Hepatic stellate cell (primary cell): ENCODE data around the gene GNB1L.
"Not testable (repeated sequence)": the region's sequence is repeated elsewhere in the genome, so short reads cannot be mapped to it uniquely, and the experiment has no call there.

Experiments used
- DNase-seq: peaks from one replicate; pipeline ENCODE4 v3.0.0; 2011; ENCODE audit warnings: low spot score

GNB1L gene

DNA sequence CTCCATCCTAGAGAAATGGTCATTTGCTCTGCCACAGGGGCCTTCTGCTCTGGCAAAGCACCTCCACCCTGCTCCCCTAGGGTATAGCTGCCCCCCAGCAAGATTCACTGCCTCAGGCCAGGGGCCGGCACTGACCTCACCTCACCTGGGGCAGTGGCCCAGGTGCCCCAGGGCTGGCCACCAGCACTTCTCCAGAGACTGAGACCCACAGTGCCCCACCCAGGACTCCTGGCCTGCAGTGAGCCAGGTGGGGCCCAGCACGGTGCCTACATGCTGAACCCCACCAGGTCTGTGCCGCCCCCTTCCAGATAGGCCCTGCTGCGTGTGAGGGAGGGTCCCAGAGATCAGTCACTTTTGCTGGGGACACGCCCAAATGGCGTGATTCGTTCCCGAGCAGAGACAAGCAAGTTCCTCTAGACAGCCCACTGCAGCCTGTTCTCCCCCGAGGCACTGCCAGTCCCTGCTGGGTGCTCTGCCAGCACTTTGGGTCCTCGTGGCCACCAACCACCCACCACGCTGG, 10.8 kb downstream of the GNB1L start:
- no peak for DNase-seq

DNA sequence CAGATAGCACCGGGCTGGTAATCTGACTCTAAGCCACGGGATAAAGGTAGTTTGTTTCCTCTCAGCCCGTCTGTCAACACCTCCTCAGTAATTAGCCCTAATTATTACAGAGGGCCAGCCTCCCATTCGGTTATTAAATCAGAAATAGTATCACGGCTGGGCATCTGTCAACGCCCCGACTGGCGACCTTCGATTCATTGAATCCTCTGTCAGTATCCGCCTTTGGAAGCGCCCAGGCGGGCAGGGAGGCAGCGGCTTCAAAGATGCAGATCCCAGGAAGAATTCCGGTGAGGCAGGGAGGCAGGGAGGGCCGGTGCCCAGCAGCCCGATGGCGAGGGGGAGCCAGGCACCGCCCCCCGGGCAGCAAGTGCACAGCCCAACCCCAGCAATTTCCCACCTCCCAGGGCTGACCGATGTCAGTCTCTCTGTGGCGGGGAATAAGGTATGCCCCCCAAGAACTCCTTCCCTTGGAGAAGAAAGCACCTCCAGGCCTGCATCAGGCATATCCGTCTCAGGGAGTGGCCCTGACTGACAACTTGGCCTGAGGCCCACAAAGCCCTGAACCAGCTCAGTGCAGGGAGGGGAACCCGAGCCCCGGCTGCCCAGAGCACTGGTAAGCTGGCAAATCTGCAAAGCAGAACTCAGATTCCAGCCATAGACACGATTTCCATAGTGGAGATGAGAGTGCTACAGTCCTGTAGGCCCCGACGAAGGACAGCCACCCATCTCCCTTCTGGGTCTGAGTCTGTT, 11.4 kb downstream of the GNB1L start:
- no peak for DNase-seq

DNA sequence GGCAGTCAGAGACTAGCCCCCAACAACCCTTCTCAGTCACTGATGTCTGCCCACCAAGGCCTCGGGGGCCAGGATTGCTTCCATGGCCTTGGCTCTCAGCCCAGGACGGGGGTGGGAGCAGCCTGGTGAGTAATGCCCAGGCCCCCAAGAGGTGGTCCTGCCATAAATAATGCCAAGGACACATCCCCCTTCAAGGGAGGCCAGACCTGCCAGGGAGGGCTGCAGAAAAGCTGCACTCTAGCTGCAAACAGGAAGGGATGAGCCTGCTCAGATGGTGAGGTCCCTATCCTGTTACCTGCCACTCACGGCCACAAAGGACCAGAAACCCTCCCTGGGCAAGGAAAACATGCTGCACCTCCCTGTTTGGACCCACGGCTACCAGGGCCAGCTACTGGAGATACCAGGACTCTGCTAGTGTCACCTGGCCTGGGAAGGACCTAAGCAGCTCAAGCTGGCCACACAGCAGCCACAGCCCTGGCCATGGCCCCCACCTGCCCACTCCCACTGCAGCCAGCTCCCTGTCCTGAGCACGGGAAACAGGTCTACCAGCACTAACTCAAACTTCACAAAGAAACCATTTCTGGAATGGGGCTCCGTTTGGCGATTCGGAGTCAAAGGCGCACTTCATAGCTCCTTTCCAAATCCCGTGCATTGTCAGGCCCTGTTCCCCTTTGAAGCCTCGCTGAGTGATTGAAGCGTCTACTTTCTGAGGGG, 12.1 kb downstream of the GNB1L start:
- DNase-seq, result no peak

DNA sequence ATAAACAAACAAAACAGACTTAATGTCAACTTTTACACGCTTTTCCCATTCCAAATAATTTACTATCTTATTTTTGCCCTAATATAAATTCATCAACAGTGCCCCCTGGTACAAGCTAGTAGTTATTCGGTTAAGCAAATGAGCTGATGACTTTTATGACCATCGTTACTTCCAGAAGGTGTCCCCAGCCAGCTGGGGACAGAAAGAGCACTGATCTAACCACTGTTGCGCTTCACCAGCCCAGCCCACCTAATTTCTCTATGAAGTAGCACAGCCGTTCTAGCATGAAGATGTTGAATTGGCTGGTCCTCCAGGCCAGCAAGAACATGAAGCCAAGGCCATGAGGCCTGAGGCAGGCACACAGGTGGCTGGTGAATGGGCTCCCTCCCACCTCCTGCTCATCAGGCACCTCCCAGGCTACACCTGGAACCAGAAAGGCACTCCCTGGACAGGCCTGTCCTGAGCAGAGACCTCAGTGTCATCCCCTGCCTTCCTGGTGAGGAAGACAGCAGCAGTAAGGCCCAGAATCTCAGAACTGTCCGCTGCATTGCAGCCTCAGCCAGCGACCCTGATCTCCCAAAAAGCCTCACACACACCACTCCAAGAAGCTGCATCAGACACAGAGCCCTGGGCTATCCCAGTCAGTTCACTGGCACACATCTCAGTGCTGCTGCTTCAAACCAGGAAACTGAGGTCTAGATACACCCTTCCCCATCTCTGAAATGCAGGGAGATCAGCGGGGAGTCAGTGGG, 12.9 kb downstream of the GNB1L start:
- DNase-seq, result no peak

DNA sequence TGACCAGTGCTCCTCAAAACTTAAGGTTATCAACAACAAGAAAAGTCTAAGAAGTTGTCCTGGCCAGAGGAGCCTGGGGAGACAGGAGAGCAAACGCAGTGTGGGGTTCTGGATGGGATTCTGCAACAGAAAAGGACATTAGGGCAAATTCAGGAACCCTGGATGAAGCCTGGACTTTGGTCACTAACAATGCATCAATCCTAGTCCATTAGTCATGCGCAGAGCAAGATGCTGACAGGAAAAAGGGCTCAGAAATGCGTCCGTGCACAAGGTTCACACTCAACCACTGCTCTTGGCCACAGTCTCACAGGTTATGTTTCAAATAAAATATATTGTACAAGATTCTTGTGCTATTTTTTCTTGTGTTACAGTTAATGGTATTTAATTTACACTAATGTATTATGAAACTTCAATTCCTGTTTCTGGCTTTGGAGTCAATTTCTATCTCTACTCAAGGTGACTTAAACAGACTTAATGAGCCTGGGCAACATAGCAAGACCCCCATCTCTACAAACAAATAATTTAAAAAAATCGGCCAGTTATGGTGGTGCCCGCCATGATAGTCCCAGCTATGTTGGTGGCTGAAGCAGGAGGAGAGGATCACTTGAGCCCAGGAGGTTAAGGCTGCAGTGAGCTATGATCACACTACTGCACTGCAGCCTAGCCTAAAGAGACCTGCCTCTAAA, 13.6 kb downstream of the GNB1L start:
- DNase-seq, result no peak

DNA sequence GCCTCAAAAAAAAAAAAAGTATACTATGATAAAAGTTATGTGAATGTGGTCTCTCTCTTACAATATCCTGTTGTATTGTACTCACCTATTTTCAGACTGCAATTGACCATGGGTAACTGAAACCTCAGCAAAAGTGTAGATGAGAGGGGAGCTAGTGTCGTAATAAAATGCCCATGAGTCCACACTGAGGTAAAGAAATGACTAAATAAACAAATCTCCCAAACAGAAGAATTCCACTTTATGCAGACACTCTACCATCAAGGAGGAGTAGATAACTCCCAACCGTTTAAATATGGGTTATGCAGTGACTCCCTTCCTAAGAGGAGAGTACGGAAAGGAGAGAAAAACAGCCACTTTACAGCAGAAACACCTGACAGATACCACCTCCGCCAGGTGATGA, 14.6 kb downstream of the GNB1L start:
- DNase-seq, result no peak

DNA sequence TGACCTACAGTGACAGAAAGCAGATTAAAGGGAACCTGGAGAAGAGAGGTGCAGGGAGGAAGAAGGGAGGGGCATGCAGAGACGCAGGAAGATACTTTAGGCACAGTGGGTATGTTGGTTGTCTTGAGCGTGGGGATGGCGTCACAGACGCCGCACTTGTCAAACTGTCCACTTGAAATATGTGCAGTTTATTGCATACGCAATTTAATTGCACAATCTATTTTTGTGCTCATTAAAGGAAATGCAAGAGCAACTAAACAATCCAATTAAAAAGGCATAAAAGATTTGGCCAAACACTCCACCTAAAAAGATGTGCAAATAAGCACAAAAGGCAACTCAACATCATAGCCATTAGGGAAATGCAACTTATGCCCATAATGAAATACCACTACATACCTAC, 16.8 kb downstream of the GNB1L start:
- no peak for DNase-seq

DNA sequence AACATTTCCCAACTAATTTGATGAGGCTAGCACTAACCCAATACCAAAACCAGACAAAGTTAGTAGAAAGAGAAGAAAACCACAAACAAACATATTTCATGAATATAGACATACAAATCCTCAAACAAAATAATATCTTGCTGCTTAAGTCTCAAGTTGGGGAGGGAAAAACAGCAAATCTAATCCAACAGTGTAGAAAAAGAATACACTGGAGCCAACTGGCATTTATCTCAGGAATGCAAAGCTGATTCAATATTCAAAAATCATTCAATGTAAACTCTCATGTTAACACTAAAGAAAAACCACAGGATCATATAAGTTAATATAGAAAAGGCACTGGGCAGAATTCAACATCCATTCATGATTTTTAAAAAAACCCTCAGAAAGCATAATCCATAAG, 18.2 kb downstream of the GNB1L start:
- DNase-seq, result no peak

DNA sequence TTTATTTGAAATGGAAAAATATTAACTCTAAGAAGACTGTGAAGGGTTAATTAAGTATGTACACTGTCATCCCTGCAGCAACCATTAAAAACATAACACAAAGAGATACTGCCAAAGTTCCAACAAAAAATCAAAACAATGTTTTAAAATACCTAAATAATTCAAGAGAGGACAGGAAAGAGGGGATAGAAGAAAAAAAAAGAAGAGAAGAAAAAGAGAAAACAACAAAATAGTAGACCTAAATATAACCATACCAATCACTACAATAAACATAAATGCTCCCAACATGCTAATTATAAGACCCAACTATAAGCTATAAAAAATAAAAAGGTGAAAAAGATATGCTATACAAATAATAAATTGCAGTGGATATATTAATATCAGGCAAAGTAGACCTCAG, 20.1 kb downstream of the GNB1L start:
- DNase-seq, result no peak

DNA sequence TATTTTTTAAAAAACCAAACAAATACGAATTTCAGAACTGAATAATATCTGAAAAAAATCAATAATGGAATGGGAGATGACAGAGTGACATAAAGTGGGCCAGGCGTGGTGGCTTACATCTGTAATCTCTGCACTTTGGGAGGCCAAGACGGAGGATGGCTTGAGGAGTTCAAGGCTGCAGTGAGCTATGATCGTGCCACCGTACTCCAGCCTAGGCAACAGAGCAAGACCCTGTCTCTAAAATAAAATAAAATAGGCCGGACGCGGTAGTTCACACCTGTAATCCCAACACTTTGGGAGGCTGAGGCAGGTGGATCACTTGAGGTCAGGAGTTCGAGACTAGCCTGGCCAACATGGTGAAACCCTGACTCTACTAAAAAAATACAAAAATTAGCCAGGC, 21.3 kb downstream of the GNB1L start:
- DNase-seq, result not testable (repeated sequence)

DNA sequence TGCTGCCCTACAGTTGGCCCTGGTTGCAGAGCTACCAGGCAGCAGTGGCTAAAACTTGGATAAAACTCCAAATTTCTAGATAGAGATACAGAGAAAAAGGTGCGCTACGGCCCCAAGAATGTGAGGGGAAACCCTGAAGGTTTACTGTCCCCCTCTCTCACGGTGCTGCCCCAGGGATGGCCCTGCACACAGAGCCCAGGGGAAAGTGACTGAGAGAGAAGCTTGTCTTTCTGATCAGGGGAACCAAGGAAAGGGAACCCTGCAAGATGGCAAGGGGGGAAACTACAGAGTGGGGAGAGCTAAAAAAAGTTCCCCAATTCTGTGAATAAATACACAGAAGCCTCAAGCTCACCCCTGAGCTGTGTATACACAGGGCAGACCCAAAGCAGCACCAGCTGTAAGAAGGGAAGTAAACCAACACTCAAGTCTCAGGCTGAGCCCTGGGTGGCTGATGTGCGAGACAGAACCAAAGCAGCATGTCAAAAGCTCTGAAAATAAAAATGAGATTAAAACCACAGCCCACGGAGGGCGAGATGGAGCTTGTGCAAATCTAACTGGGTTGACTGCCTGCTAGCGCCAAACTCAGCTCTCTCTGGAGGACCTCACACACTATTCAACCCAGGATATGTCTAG, 22.1 kb downstream of the GNB1L start:
- no peak for DNase-seq

DNA sequence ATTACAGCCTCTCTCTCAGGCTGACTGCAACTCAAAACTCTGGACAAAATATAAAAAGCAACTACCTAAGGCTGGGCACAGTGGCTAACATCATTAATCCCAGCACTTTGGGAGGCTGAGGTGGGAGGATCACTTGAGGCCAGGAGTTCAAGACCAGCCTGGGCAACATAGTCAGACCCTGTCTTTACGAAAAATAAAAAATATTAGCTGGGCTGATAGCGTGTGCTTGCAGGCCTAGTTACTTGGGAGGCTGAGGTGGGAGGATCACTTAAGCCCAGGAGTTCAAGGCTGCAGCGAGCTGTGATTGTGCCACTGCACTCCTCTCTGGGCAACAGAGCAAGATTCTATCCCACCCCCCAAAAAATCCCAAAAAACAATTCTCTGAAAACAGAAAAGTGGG, 22.7 kb downstream of the GNB1L start:
- not testable (repeated sequence) for DNase-seq

DNA sequence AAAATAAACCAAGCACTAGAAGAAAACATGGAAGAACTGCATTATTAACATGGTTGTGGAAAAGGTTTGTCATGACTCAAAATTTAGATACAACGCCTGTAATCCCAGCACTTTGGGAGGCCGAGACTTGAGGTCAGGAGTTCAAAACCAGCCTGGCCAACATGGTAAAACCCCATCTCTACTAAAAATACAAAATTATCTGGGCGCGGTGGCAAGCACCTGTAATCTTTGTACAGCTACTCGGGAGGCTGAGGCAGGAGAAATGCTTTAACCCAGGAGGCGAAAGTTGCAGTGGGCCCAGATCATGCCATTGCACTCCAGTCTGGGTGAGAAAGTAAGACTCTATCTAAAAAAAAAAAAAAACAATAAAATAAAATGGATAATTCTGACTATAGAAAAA, 23.7 kb downstream of the GNB1L start:
- DNase-seq, result no peak

DNA sequence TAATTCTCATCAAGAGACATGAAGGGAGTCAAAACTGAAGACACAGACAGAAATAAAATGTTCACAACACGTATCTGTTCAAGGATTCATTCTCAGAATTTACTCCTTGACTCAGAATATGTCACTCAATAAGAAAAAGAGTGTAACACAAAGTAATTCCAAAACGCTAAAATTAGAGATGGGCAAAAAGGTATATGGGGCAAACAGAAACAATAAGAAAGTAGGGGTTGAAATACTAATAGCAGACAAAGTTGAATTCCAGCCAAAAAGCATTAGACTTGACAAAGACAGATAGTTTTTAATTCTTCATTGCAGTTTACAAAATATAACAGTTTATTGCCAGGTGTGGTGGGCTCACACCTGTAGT, 26.7 kb downstream of the GNB1L start:
- DNase-seq, result no peak

DNA sequence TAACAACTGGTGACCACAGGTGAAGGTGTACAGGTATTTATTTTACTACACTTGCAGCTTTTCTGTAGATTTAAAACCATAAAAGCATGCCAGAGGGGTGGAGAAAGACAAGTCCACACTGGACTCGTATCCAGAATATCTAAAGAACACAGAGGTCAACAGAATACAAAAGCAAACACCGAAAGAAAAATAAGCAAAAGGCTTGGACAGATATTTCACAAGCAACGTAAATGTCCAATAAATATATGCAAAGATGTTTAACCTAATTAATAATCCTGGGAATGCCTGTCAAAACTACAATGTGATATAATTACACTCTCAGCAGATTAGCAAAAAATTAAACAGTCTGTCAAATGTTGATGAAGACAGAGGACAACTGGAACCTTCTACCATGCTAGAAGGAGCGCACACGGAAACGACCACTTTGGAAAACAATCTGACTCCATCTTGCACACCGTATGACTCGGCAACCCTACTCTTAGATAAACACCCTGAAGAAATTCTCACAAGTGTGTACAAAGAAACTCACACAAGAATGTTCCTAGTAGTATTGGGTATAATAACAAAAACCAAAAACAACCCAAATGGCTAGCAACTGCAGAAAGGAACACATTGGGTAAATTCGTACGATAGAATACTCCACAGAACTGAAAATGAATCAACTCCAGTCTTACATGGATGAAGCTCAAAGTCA, 27.2 kb downstream of the GNB1L start:
- DNase-seq, result no peak

DNA sequence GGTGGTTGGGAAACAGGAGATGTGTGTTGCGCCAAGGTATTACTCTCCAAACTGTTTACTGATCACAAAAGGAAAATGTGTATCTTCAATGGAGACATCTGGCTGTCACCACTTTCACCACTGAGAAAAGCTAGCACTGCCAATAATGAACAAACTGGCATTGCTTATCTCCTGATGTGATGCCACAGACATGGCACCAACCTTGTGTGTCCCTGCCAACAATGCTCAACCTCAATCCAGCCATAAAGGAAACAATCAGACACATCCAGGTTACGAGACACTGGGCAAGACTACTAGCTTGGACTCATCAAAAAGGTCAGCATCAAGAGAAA, 28.1 kb downstream of the GNB1L start:
- no peak for DNase-seq

DNA sequence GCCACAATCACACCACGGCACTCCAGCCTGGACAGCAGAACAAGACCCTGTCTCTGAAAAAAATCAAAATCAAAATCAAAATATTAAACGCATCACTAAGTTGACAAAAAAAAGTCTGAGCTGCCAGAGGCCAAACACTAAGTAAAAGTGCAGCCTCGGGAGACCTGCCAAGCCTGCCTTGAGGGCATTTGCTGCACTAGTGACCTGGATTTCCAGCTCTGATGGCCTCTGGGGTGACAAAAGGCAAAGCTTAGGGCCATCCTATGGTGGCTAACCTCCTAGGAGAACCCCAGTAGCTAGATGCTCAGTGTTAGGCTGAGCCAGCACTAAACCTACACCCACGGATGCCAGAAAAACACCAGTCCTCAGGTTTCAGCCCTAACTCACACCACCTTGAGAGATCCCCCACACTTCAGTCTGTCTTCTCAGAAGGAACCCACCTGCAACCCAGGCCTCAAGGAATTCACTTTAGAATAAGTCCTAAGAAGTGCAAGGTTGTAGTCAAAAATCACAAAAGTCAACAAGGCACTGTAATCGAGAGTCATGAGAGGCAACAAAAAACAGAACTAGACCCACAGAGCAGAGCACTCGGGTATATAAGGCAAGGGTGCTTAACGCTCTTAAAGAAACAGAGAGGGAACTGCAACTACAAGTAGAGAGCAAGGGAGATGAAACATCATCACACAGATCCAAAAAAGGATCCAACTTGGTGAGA, 28.6 kb downstream of the GNB1L start:
- DNase-seq, result no peak

DNA sequence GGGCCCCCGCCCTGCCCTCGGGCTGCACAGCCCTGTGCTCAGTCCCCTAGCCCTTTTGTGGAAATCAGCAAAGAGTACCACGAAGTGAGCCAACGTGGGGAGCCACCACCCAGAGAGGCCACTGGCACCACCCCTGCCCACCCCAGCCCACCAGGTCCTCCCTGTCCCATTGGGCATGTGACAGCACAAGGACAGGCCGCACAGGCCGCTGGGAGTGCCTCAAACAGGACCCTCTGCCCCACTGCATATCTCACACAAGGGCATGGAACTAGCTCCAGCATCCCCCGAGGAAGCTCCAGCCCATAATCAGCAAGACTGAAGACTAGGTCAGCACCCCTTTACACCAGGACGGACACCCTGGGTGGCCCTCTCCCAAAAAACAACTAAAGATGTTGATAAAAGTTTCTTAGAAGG, 29.7 kb downstream of the GNB1L start:
- DNase-seq, result no peak

DNA sequence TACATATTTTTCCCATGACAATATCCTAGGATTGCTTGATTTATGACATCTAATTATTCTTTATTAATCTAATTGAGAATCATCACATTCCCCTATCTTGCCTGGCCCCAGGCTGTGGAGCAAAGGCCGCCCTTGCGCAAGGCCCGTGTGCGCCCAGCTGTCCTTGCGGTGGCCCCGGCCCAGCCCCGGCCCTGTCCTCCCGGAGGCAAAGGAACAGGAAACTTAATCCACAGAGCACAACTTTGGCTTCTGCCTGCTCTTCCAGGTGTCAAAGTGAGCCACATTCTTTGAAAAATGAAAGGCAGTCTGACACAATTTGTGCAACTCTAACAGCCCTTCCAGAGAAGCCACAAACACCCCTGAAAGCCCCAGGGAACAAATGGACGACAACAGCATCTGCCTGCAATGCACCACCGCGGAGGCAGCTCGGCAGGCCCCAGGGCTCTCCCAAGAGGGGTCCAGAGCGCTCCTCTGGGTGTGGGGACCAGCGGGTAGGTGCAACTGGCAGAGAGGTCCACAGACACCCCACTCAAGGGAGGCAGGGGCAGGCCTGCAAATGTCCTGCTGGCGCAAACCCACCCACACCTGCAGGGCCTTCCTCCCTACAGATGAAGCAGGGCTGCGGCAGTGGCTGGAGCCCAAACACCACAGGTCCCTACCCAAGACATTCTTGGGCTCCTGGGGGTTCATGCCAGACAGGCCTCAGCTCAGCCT, 30.3 kb downstream of the GNB1L start:
- no peak for DNase-seq

DNA sequence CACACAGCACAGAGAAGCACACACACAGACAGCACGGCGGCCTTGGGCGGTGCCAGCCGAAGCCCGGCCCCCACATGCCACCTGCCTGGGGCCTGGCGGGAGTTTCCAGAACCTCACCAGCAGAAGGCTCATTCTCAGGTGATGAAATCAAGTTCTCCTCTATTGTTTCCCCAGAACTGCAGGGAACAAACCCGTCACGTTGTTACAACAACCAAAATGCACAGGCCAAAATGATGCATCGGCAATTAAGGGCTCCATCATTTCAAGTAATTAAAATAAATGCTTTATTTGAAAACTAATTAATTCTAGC, 30.8 kb downstream of the GNB1L start:
- no peak for DNase-seq
